ENCODE results near the gene PCDHA3.
"Not testable (repeated sequence)": the region's sequence is repeated elsewhere in the genome, so short reads cannot be mapped to it uniquely, and the experiment has no call there.

The PCDHA3 gene

DNA sequence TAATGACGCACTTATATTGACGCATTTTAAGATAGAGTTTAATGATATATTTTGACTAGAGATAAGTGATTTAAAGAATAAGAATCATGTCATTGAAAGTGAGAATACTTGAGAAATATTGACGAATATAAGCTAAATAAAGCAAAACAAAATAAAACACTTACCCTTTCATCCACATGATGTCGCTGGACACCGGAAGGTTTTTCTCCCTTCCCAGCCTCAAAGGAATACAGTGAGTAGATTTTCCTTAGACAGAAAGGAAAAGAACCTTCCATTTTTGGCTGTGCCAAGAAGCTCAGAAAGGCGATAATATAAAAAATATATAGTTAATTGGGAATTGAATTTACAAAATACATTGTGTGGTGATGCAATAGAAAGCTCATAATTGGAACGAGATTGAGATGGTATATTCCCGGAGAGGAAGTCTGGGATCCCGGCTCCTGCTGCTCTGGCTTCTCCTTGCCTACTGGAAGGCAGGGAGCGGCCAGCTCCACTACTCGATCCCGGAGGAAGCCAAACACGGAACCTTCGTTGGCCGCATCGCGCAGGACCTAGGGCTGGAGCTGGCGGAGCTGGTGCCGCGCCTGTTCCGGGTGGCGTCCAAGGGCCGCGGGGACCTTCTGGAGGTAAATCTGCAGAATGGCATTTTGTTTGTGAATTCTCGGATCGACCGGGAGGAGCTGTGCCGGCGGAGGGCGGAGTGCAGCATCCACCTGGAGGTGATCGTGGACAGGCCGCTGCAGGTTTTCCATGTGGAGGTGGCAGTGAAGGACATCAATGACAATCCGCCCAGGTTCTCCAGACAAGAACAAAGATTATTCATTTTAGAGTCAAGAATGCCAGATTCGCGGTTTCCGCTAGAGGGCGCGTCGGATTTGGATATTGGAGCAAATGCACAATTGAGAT is 20.8 kb downstream of the PCDHA3 start, which contains the start of gene PCDHA5:
PCDHA5 (plus strand) TSS at position 239 of the 906 bp plus-strand sequence.
- DNase-seq: no peak

GRCh38 chr5:140822281-140822629 is 21.4 kb downstream of the PCDHA3 start:
- no peak for DNase-seq

GRCh38 chr5:140822969-140823368 is 22.1 kb downstream of the PCDHA3 start:
- not testable (repeated sequence) for DNase-seq

DNA sequence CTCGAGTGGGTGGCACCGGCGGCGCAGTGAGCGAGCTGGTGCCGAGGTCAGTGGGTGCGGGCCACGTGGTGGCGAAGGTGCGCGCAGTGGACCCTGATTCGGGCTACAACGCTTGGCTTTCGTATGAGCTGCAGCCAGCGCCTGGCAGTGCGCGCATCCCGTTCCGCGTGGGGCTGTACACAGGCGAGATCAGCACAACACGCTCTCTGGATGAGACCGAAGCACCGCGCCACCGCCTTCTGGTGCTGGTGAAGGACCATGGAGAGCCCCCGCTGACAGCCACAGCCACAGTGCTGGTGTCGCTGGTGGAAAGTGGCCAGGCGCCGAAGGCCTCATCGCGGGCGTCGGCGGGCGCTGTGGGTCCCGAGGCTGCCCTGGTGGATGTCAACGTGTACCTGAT is 22.6 kb downstream of the PCDHA3 start:
- DNase-seq: no peak

GRCh38 chr5:140827704-140828361 is 27.0 kb downstream of the PCDHA3 start, which contains the start of gene PCDHA6:
Gene PCDHA6, plus strand, starts transcription at chr5:140827960. Its CDS starts 132 bp downstream, at chr5:140828092.
- no peak for DNase-seq

- no peak for DNase-seq
Observed at GRCh38 chr5:140828362-140828737, 27.5 kb downstream of the PCDHA3 start.

DNA sequence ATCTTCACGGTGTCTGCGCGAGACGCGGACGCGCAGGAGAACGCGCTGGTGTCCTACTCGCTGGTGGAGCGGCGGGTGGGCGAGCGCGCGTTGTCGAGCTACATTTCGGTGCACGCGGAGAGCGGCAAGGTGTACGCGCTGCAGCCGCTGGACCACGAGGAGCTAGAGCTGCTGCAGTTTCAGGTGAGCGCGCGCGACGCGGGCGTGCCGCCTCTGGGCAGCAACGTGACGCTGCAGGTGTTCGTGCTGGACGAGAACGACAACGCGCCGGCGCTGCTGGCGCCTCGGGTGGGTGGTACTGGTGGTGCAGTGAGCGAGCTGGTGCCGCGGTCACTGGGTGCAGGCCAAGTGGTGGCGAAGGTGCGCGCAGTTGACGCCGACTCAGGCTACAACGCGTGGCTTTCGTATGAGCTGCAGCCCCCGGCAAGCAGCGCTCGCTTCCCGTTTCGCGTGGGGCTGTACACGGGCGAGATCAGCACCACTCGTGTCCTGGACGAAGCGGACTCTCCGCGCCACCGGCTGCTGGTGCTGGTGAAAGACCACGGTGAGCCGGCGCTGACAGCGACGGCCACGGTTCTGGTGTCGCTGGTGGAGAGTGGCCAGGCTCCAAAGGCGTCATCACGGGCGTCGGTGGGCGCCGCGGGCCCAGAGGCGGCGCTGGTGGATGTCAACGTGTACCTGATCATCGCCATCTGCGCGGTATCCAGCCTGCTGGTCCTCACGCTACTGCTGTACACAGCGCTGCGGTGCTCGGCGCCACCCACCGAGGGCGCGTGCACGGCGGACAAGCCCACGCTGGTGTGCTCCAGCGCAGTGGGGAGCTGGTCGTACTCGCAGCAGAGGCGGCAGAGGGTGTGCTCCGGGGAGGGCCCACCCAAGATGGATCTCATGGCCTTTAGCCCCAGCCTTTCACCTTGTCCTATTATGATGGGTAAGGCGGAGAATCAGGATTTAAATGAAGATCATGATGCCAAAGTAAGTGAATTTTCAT is 28.9 kb downstream of the PCDHA3 start:
- DNase-seq: not testable (repeated sequence)

DNA sequence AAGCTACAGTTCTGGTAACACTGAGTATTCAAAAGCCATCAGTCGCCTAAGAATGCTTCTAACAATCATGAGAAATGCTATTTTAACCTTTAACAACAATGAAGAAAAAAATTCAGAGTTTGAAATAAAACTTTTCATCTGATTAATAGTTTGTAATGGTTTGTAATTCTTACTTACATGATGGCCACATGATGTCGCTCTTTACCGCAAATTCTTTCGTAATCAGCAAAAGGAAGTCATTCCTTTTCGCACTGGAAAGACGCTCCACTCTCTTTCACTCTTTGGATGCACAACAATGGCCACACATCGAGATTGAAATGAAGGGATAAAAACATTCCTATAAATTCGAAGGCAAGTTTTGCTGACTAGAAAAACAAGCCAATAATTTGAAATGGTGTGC is 33.1 kb downstream of the PCDHA3 start, which contains the start of gene PCDHA7:
PCDHA7 (plus strand) TSS at position 277 of the 400 bp plus-strand sequence; CDS start at position 392, 115 bp downstream.
- DNase-seq: no peak

- DNase-seq: not testable (repeated sequence)
Observed at GRCh38 chr5:140834439-140835008, 33.7 kb downstream of the PCDHA3 start.

DNA sequence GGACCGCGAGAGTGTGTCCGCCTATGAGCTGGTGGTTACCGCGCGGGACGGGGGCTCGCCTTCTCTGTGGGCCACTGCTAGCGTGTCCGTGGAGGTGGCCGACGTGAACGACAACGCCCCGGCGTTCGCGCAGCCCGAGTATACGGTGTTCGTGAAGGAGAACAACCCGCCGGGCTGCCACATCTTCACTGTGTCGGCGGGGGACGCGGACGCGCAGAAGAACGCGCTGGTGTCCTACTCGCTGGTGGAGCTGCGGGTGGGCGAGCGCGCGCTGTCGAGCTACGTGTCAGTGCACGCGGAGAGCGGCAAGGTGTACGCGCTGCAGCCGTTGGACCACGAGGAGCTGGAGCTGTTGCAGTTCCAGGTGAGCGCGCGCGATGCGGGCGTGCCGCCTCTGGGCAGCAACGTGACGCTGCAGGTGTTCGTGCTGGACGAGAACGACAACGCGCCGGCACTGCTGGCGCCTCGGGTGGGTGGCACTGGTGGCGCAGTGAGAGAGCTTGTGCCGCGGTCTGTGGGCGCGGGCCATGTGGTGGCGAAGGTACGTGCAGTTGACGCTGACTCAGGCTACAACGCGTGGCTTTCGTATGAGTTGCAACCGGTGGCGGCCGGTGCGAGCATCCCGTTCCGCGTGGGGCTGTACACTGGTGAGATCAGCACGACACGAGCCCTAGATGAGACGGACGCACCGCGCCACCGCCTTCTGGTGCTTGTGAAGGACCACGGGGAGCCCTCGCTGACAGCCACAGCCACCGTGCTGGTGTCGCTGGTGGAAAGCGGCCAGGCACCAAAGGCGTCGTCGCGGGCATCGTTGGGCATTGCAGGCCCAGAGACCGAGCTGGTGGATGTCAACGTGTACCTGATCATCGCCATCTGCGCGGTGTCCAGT is 35.0 kb downstream of the PCDHA3 start:
- no peak for DNase-seq

GRCh38 chr5:140840978-140841962 is 40.4 kb downstream of the PCDHA3 start, which contains the start of gene PCDHA8:
Gene PCDHA8, plus strand, starts transcription at chr5:140841187. Its CDS starts 135 bp downstream, at chr5:140841322.
- DNase-seq: no peak

GRCh38 chr5:140842798-140843733 is 42.2 kb downstream of the PCDHA3 start:
- no peak for DNase-seq

- DNase-seq: not testable (repeated sequence)
Observed at GRCh38 chr5:140848139-140849102, 47.6 kb downstream of the PCDHA3 start, which contains the start of gene PCDHA9. Gene PCDHA9, plus strand, starts transcription at chr5:140848382. Its CDS starts 114 bp downstream, at chr5:140848496.

DNA sequence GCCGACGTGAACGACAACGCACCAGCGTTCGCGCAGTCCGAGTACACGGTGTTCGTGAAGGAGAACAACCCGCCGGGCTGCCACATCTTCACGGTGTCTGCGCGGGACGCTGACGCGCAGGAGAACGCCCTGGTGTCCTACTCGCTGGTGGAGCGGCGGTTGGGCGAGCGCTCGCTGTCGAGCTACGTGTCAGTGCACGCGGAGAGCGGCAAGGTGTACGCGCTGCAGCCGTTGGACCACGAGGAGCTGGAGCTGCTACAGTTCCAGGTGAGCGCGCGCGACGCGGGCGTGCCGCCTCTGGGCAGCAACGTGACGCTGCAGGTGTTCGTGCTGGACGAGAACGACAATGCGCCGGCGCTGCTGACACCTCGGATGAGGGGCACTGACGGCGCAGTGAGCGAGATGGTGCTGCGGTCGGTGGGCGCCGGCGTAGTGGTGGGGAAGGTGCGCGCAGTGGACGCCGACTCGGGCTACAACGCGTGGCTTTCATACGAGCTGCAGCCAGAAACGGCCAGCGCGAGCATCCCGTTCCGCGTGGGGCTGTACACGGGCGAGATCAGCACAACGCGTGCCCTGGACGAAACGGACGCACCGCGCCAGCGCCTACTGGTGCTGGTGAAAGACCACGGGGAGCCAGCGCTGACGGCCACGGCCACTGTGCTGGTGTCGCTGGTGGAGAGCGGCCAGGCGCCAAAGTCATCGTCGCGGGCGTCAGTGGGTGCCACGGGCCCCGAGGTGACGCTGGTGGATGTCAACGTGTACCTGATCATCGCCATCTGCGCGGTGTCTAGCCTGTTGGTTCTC is 49.2 kb downstream of the PCDHA3 start:
- not testable (repeated sequence) for DNase-seq
